Measurements from ENCODE around the gene NDUFB11. TPM values are rescaled to one million over a fixed set of nuclear protein-coding genes. Genes with fewer than 3 reads are reported as not detected.
A peak's percentile ranks its signal among the peaks of the same experiment; 100 is the strongest.

Gene NDUFB11
- total and polyA plus RNA-seq, 2 donors (not counting 3 experiments of a cell fraction or from before 2014, with no cell fraction given), result 65.2 to 88.0 TPM

- no TSS peak for BruUV-seq (replicated peaks)
- H3K9me1 ChIP-seq (replicated peaks; ENCODE audit: control insufficient read depth, extremely low read depth, insufficient read depth, low read length), result no peaks in the 10 kb centered on the region
- DNase-seq (ENCODE audit: low read depth, low spot score), result no peak
- H2AFZ ChIP-seq (ENCODE audit: low read depth, low read length), result no peak overlapping the region
- no peak overlapping the region for H3K27ac ChIP-seq (ENCODE audit: insufficient read depth, low read depth, low read length)
- no peaks in the 10 kb centered on the region for H3K4me1 ChIP-seq (ENCODE audit: control insufficient read depth, extremely low read depth, insufficient read depth, low read length)
- ChIA-PET CTCF (no interaction called here), POLR2A (no interaction called here)
- peak; percentile 85 for FAIRE-seq
- no peak overlapping the region for H3K4me3 ChIP-seq (replicated peaks in 1 of 3; ENCODE audit: insufficient read depth in 1 of 3, low read depth in 1 of 3, low read length in 3 of 3)
- H3K36me3 ChIP-seq (ENCODE audit: control insufficient read depth in 2 of 2, extremely low read depth in 1 of 2, insufficient read depth in 2 of 2, low read length in 2 of 2), result peaks cover 0 to 16% of the 10 kb centered on the region in 2 experiments
- H3K9me3 ChIP-seq (replicated peaks; ENCODE audit: control insufficient read depth, insufficient read depth, low read length), result no peaks in the 10 kb centered on the region
- peaks cover 16% of the 10 kb centered on the region for H3K79me2 ChIP-seq (ENCODE audit: control insufficient read depth, insufficient read depth, low read length)
- no peak overlapping the region for H3K9ac ChIP-seq (replicated peaks; ENCODE audit: extremely low read depth, insufficient read depth, low read length)
- dilution Hi-C loops (cut with MboI; ENCODE audit: extremely low pct_ligation_motif_present, low sequenced_read_pairs), result no loop called here
- TF ChIP-seq MYC (IDR thresholded peaks at IDR 0.05; ENCODE audit: low read depth, low read length) (no peak), MAX (IDR thresholded peaks at IDR 0.05; ENCODE audit: insufficient read depth, insufficient read length) (no peak), POLR2AphosphoS5 (IDR thresholded peaks at IDR 0.05; ENCODE audit: insufficient read depth, low read depth, low read length) (no peak), EZH2 (IDR thresholded peaks at IDR 0.05; ENCODE audit: borderline replicate concordance, low read depth, low read length, severe bottlenecking) (no peak), JUN (IDR thresholded peaks at IDR 0.05; ENCODE audit: borderline replicate concordance, insufficient read depth, insufficient read length, low read depth) (no peak), CTCF (IDR thresholded peaks at IDR 0.05; ENCODE audit: extremely low read depth in 1 of 2, insufficient read depth in 1 of 2, low read depth in 1 of 2, low read length in 2 of 2) (no peak), GATA2 (IDR thresholded peaks at IDR 0.05; ENCODE audit: insufficient read depth, insufficient read length, low read depth, low read length) (no peak), POLR2A (IDR thresholded peaks at IDR 0.05; ENCODE audit: low read depth, low read length) (no peak), FOS (IDR thresholded peaks at IDR 0.05; ENCODE audit: borderline replicate concordance, insufficient read depth, low read length) (no peak)
- no peak overlapping the region for H3K4me2 ChIP-seq (ENCODE audit: insufficient read depth, low read length)
- H3K27me3 ChIP-seq (ENCODE audit: control insufficient read depth in 2 of 2, insufficient read depth in 2 of 2, low read length in 2 of 2), result no peaks in the 10 kb centered on the region
- intact Hi-C loops (cut with micrococcal nuclease), result no loop called here
- no peaks in the 10 kb centered on the region for H4K20me1 ChIP-seq (replicated peaks; ENCODE audit: control insufficient read depth, extremely low read depth, insufficient read depth, low read length)
Measured at GRCh38 chrX:47166126-47166525, 21.6 kb upstream of the NDUFB11 start.
